Activated CD4-positive, alpha-beta T cell treated with anti-CD3 and anti-CD28 coated beads, Interleukin-2, amount 10 ng/mL, durations not matched to agents 7 days and 5 days (primary cell): Measurements from ENCODE around the gene TLCD1. TPM values are rescaled to one million over a fixed set of nuclear protein-coding genes. Genes with fewer than 3 reads are reported as not detected.
A peak's percentile ranks its signal among the peaks of the same experiment; 100 is the strongest.
"Not testable (repeated sequence)": the region's sequence is repeated elsewhere in the genome, so short reads cannot be mapped to it uniquely, and the experiment has no call there.

ENCODE experiments used
- CTCF ChIA-PET: fragments of 350-600 bp; sonication (Branson Sonifier 250); formaldehyde crosslinking; loops from one replicate; lab custom pipeline; 2021; ENCODE audit warnings: antibody characterized with exemption; lab: Charles Lee
- POLR2A ChIA-PET: fragments of 350-600 bp; sonication (Branson Sonifier 250); formaldehyde crosslinking; loops from one replicate; lab custom pipeline; 2021; ENCODE audit warnings: antibody characterized with exemption; lab: Charles Lee
- DNase-seq: peaks from one replicate; pipeline ENCODE4 v3.0.0-alpha.2; 2020
- H3K27ac Mint-ChIP-seq: one replicate; pipeline ENCODE4 v1.8.0; 2021; ENCODE audit warnings: mild to moderate bottlenecking, moderate library complexity, mixed read lengths
- H3K27me3 Mint-ChIP-seq: one replicate; pipeline ENCODE4 v1.8.0; 2021; ENCODE audit warnings: mixed read lengths
- H3K36me3 Mint-ChIP-seq: one replicate; pipeline ENCODE4 v1.8.0; 2021; ENCODE audit warnings: low read depth, mixed read lengths
- H3K4me1 Mint-ChIP-seq: one replicate; pipeline ENCODE4 v1.8.0; 2021; ENCODE audit warnings: mixed read lengths
- H3K4me3 Mint-ChIP-seq: one replicate; pipeline ENCODE4 v1.8.0; 2021; ENCODE audit warnings: mild to moderate bottlenecking, moderate library complexity, mixed read lengths
- H3K9me3 Mint-ChIP-seq: one replicate; pipeline ENCODE4 v1.8.0; 2021; ENCODE audit warnings: mixed read lengths
- total RNA-seq, 2 experiments: library from RNA; stranded (reverse); gene quantifications; one replicate each; pipeline ENCODE4 v1.2.3, GENCODE V29; 2021

TLCD1 gene
- total RNA-seq, 2 experiments from 2014 or later: 2.1 to 2.3 TPM

DNA sequence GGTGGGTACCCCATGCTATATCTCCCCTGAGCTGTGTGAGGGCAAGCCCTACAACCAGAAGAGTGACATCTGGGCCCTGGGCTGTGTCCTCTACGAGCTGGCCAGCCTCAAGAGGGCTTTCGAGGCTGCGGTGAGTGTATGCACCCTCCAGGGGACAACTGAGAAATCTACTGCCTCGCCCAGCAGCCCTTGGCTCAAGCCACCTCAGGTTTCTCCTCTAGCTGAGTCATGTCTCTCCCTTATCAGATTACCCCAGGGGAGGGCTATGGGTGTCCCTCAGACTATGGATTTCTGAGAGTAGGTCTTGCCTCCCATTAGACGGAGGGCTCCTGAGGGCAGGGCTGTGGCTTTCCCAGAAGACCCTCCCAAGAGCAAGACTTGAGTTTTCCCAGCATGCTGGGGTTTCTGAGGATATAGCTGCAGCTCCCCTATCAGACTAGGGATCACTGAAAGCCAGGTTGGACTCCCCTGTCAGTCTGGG lies 9.2 kb upstream of the TLCD1 start:
- CTCF ChIA-PET: interaction anchor here (0.9 to 11.5 kb wide), 4 partner anchors 9 to 218 kb away, joined by 3 to 420 read pairs (median 10); partner anchors contain the start of genes TLCD1 and TRAF4
- Mint-ChIP-seq H3K27me3 (no peaks in the 10 kb centered on the region), H3K9me3 (peaks cover 2% of the 10 kb centered on the region), H3K27ac (no peak overlapping the region), H3K4me3 (no peak overlapping the region), H3K36me3 (peaks cover 8% of the 10 kb centered on the region), H3K4me1 (peaks cover 14% of the 10 kb centered on the region)
- POLR2A ChIA-PET: no interaction called here
- no peak for DNase-seq

DNA sequence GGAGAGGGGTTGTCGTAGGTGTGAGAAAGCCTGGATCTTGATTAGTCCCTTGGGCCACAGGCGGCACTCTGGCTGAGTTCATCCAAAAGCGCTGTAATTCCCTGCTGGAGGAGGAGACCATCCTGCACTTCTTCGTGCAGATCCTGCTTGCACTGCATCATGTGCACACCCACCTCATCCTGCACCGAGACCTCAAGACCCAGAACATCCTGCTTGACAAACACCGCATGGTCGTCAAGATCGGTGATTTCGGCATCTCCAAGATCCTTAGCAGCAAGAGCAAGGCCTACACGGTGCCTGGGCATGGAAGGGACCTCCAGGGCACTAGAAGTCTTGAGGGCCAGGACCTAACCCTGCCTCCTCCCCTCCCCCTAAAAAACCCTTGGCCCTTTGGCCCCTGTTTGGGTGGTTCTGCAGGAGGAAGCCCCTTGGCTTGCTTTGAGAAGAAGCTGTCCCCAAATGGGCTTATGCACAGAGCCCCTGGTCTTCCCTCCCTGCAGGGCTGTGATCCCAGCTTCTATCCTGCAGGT lies 8.7 kb upstream of the TLCD1 start:
- Mint-ChIP-seq H3K36me3 (peaks cover 7% of the 10 kb centered on the region), H3K4me1 (peaks cover 16% of the 10 kb centered on the region), H3K4me3 (no peak overlapping the region), H3K9me3 (peaks cover 2% of the 10 kb centered on the region), H3K27me3 (no peaks in the 10 kb centered on the region), H3K27ac (no peak overlapping the region)
- POLR2A ChIA-PET: no interaction called here
- DNase-seq: no peak
- CTCF ChIA-PET: interaction anchor here (0.9 to 11.5 kb wide), 4 partner anchors 8 to 218 kb away, joined by 3 to 420 read pairs (median 10); partner anchors contain the start of genes TLCD1 and TRAF4

DNA sequence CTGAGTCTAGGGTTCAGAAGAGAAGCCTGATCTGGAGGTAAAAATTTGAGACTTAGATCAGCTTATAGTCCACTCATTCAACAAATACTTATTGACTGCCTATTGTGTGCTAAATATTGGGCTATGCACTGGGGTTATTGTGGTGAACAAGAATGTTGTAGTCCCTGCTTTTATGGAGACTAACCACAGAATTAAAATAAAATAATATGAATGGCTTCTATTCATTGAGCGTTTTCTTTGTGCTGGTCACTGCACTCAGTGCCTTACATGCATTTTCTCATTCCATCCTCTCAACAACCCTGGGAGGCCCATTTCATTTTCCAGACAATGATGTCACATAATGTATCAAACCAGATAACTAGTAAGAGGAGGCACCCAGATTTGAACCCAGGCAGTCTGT lies 7.3 kb upstream of the TLCD1 start:
- ChIA-PET POLR2A (no interaction called here), CTCF (interaction anchor here (11.5 kb wide), 1 partner anchor 14 kb away, joined by 420 read pairs; the partner anchor contains the start of gene TRAF4)
- H3K27ac Mint-ChIP-seq: no peak overlapping the region
- H3K4me3 Mint-ChIP-seq: no peak overlapping the region
- DNase-seq: no peak
- peaks cover 15% of the 10 kb centered on the region for H3K4me1 Mint-ChIP-seq
- no peaks in the 10 kb centered on the region for H3K27me3 Mint-ChIP-seq
- no peaks in the 10 kb centered on the region for H3K9me3 Mint-ChIP-seq
- H3K36me3 Mint-ChIP-seq: peaks cover 3% of the 10 kb centered on the region

DNA sequence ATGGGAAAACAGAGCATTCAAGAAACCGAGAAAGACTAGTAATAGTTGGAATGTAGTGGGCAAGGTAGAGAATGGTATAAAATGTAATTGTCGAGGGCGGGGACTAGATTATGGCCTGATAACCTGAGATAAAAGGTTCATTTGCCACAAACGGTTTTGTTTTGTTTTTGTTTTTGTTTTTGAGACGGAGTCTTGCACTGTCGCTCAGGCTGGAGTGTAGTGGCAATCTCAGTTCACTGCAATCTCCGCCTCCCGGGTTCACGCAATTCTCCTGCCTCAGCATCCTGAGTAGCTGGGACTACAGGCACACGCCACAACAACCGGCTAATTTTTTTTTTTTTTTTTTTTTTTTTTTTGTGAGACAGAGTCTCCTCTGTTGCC lies 3.9 kb upstream of the TLCD1 start:
- H3K4me1 Mint-ChIP-seq: peaks cover 35% of the 10 kb centered on the region
- H3K27ac Mint-ChIP-seq: peak overlapping the region; percentile 15
- H3K9me3 Mint-ChIP-seq: no peaks in the 10 kb centered on the region
- CTCF ChIA-PET: interaction anchor here (1.0 to 11.5 kb wide), 5 partner anchors 10 to 219 kb away, joined by 5 to 420 read pairs (median 32); partner anchors contain the start of genes DHRS13, PROCA1, RPL23A and TRAF4
- POLR2A ChIA-PET: no interaction called here
- no peaks in the 10 kb centered on the region for H3K27me3 Mint-ChIP-seq
- DNase-seq: no peak
- H3K36me3 Mint-ChIP-seq: peaks cover 4% of the 10 kb centered on the region
- no peak overlapping the region for H3K4me3 Mint-ChIP-seq

DNA sequence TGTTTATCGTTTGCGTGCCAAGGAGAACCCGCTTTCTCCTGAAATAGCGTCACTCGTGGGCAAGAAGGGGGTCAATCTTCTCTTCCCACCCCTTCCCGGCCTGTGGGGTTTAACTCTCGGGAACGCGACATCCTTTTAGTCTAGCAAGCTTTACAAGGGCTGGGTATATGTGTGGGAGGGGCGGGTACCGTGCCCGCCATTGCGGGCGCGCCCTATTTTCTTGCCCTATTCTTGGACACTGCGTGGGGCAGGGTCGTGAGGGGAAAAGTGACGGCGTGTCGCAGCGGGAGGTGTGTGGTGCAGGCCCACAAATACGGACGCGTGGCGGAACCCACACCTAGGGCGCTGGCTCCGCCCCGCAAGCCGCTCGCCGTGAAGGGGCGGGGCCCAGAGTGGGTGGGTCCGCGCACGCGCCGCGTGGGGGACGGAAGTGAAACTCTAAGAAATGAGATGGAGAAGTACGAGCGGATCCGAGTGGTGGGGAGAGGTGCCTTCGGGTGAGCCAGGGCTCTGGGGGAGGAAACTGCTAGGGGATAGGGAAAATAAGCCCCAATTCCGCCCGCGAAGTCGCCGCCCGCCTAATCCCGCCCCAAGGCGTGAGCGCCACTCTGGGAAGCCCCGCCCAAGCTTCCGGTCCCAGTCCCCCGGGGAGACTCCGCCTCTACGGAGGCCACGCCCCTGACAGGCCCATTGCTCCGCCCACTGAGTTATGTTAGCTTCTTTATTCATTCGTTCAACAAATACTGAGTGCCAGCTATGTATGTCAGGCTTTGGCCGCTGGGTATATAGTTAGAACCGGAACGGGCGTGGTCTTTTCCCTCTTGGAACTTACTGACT lies 2.5 kb upstream of the TLCD1 start, which contains the start of gene NEK8:
Gene NEK8 (plus strand): TSS at position 425 of the 837 bp plus-strand sequence. CDS start 26 bp downstream, at position 451.
- Mint-ChIP-seq H3K9me3 (no peaks in the 10 kb centered on the region), H3K27ac (peak within 1 kb of the TSS; percentile 99), H3K27me3 (no peaks in the 10 kb centered on the region), H3K36me3 (peaks cover 16% of the 10 kb centered on the region), H3K4me3 (peak within 1 kb of the TSS; percentile 90), H3K4me1 (peaks cover 48% of the 10 kb centered on the region)
- CTCF ChIA-PET: interaction anchor here (0.6 to 11.5 kb wide), 18 partner anchors 9 to 236 kb away, joined by 3 to 420 read pairs (median 12); partner anchors contain the start of genes BLTP2, DHRS13, FLOT2 and PROCA1
- POLR2A ChIA-PET: interaction anchor here (0.6 to 2.0 kb wide), 5 partner anchors 9 to 222 kb away, joined by 3 to 12 read pairs (median 3); partner anchors contain the start of gene RPL23A
- DNase-seq: peak; percentile 98

DNA sequence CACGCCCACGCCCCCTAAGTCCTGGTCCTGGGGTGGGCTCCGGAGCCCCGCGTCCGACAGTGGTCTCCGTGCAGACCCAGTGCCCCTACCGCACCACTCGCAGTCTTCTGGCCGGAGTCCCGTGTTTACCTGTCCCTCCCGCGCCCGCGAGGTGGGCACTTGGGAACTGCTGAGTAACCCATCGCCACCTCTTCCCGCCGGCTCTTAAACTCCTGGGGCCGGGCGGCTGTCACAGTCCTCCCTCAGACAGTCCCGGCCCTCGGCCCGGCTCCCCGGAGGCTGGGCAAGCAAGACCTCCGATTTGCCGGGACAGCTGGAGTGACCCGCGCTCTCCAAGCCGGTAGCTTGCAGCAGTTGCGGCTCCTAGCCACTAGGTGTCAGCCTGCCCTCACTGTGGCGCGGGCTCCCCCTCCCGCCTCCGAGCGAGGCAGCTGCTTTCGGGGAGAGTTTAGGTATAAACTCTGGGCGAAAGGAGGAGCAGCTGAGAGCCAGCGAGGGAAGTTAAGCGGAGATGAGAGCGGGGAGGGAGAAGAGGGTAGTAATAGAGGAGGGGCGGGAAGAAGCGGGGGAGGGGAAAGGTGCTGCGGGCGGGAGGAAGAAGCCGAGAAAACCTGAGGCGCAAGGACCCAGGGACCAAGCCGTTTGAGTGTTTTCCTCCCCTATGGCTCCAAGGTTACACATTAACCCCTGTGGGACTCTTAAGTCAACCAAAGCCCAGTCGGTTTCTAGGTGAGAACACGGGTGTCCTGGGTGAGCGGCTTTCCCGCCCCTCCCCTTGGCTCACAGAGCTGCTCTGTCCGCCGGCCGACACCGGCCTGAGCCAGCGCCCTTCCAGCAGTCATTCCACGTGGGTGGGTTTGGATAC lies 826 bp upstream of the TLCD1 start:
- H3K4me1 Mint-ChIP-seq: peaks cover 63% of the 10 kb centered on the region
- no peaks in the 10 kb centered on the region for H3K9me3 Mint-ChIP-seq
- peak overlapping the region; percentile 99 for H3K27ac Mint-ChIP-seq
- ChIA-PET CTCF (interaction anchor here (0.5 to 11.5 kb wide), 61 partner anchors 7 to 422 kb away, joined by 3 to 420 read pairs (median 5); partner anchors contain the start of genes BLTP2, DHRS13, FLOT2 and PHF12), POLR2A (interaction anchor here (0.6 to 1.5 kb wide), 6 partner anchors 17 to 225 kb away, joined by 3 to 6 read pairs (median 4); partner anchors contain the start of gene TRAF4)
- peak overlapping the region; percentile 90 for H3K4me3 Mint-ChIP-seq
- DNase-seq: peak; percentile 93
- H3K36me3 Mint-ChIP-seq: peaks cover 31% of the 10 kb centered on the region
- no peaks in the 10 kb centered on the region for H3K27me3 Mint-ChIP-seq

DNA sequence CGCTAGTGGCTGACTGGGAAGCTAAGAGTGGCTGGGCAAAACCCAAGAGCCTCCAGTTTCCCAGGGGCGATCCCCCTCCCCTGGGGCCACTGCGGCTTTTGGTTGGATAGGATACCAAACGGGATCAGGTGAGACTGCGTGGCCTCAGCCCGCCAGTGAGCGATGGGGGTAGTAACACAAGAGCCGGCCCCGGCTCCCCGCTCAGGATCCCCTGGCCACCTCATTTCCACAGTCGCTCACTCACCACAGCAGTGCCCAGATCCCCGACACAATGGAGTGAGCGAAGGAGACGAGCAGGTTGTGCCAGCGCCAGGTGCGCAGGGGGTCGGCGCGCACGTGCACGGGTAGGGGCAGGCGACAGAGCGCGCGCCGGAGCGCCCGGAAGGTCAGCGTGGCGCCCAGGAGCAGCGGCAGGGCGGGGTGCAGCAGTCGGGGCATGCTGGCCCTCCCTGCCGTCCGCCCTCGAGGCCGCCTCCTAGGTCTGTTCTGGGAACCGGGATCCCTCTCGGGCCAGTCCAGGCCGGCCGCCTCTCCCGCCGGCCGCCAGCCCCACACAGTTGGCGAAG lies 290 bp downstream of the TLCD1 start:
- H3K4me1 Mint-ChIP-seq: peaks cover 72% of the 10 kb centered on the region

DNA sequence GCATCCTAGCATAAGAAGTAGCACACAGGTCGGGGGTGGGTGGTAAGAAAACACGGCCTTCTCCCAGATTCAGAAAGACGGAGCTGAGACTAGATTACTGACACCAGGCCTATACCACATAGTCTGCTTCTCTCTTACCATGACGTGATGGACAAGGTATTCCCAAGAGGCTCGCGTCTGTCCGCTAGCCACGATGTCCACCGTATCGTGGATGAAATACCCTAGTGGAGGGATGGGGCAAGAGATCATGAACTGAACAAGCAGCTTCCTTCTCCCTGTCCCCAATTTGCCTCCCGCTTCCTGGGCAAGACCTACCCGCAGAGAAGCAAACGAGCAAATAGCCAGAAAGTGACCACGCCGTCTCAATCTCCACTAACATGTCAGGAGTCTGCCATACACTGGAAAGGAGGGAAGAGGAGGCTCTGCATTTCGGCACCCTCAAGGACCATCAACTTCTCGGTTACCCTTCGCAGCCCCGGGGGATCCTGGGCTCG lies 820 bp downstream of the TLCD1 start:
- ChIA-PET CTCF (interaction anchor here (0.5 to 11.5 kb wide), 6 partner anchors 12 to 1085 kb away, joined by 3 to 420 read pairs (median 10); partner anchors contain the start of genes PROCA1 and TRAF4), POLR2A (no interaction called here)
- H3K27ac Mint-ChIP-seq: peak overlapping the region; percentile 86
- peaks cover 75% of the 10 kb centered on the region for H3K4me1 Mint-ChIP-seq
- peak overlapping the region; percentile 84 for H3K4me3 Mint-ChIP-seq
- DNase-seq: no peak
- H3K9me3 Mint-ChIP-seq: no peaks in the 10 kb centered on the region
- no peaks in the 10 kb centered on the region for H3K27me3 Mint-ChIP-seq
- H3K36me3 Mint-ChIP-seq: peaks cover 46% of the 10 kb centered on the region

More for the DNA sequence above, 290 bp downstream of the TLCD1 start:
- Mint-ChIP-seq H3K9me3 (no peaks in the 10 kb centered on the region), H3K4me3 (peak overlapping the region; percentile 84), H3K27me3 (no peaks in the 10 kb centered on the region), H3K27ac (peak overlapping the region; percentile 86), H3K36me3 (peaks cover 41% of the 10 kb centered on the region)
- CTCF ChIA-PET: interaction anchor here (0.6 to 11.5 kb wide), 29 partner anchors 9 to 420 kb away, joined by 3 to 420 read pairs (median 10); partner anchors contain the start of genes DHRS13, FLOT2, PHF12 and PIGS
- POLR2A ChIA-PET: interaction anchor here (1.5 kb wide), 1 partner anchor 20 kb away, joined by 6 read pairs; no protein-coding TSS in a partner anchor
- DNase-seq: peak; percentile 30

DNA sequence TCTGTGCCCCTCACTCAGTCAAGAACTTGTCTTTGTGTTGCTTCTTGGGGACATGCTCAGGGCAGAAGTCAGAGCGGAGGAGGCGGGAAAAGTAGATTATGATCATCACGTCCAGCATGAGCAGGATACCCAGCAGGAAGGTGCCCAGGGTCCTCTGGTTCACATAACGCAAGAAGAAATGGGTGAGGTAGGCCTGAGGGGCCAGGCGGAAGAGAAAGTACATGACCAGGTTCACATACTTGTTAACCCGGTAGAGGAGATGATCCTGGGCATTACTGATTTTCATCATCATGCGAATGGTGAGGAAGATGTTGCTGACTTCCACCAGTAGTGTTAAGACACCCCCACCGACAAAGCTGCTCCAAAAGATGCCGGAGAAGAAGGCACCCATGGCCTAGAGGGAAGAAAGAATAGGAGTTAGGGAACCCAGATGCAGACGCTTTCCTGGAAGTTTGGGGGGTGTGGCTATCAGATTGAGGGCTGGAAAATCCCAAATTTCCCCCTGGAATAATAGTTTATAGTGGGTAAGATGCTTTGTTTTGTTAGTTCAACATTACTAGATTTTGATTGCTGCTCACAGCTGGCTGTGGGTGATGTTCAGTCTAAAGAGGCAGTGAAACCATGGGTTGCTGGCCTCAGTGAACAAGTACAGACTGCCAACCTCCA lies 1.4 kb downstream of the TLCD1 start:
- Mint-ChIP-seq H3K27ac (peak overlapping the region; percentile 86), H3K27me3 (no peaks in the 10 kb centered on the region), H3K4me3 (peak overlapping the region; percentile 84), H3K36me3 (peaks cover 51% of the 10 kb centered on the region), H3K9me3 (no peaks in the 10 kb centered on the region), H3K4me1 (peaks cover 74% of the 10 kb centered on the region)
- CTCF ChIA-PET: interaction anchor here (0.5 to 11.5 kb wide), 5 partner anchors 11 to 1086 kb away, joined by 3 to 420 read pairs (median 3); partner anchors contain the start of genes PROCA1 and TRAF4
- POLR2A ChIA-PET: no interaction called here
- no peak for DNase-seq

DNA sequence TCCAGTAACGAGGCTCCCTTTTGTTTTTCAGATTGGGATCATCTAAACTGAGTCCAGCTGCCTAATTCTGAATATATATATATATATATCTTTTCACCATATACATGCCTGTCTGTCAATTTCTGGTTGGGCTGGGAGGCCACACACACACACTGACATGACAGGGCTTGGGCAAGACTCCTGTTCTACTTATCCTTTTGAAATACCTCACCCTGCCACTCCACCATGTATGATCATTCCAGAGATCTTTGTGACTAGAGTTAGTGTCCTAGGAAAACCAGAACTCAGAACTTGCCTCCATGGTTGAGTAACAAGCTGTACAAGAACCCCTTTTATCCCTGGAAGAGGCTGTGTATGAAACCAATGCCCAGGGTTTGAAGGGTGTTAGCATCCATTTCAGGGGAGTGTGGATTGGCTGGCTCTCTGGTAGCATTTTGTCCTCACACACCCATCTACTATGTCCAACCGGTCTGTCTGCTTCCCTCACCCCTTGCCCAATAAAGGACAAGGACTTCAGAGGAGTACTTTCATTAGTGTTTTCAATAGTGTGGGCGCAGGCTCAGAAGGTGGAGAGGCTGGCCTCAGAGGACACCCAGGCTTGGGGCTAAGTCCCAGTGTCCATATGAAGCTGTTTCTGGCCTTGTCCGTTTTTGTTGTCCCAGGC lies 2.1 kb downstream of the TLCD1 start:
- POLR2A ChIA-PET: not testable (repeated sequence)
- peaks cover 51% of the 10 kb centered on the region for H3K36me3 Mint-ChIP-seq
- CTCF ChIA-PET: interaction anchor here (1.1 kb wide), 1 partner anchor 26 kb away, joined by 3 read pairs; no protein-coding TSS in a partner anchor

More for the DNA sequence above, 2.1 kb downstream of the TLCD1 start:
- Mint-ChIP-seq H3K27ac (peak overlapping the region; percentile 71), H3K4me3 (peak overlapping the region; percentile 5), H3K4me1 (peaks cover 74% of the 10 kb centered on the region)
- not testable (repeated sequence) for H3K9me3 Mint-ChIP-seq, H3K27me3 Mint-ChIP-seq, DNase-seq
